ENCODE measurements around the gene SCLY. TPM values are rescaled to one million over a fixed set of nuclear protein-coding genes. Genes with fewer than 3 reads are reported as not detected.

Gene SCLY
- total RNA-seq, 3 donors from 2014 or later: 11.2 to 19.8 (median 19.5) TPM

- intact Hi-C loops (cut with DNase I, micrococcal nuclease): no loop called here
- Histone ChIP-seq H3K36me3 (ENCODE audit: low read depth) (no peaks in the 10 kb centered on the region), H3K9me3 (no peaks in the 10 kb centered on the region), H3K4me3 (no peak overlapping the region), H3K4me1 (ENCODE audit: low read depth) (no peaks in the 10 kb centered on the region)
- DNase-seq (no peak), ATAC-seq (no peak)
- no peak for TF ChIP-seq CTCF (IDR thresholded peaks at IDR 0.05)
These were observed 22.0 kb downstream of the SCLY start for GRCh38 chr2:238082827-238083226.

- intact Hi-C loops (cut with DNase I, micrococcal nuclease): no loop called here
- Histone ChIP-seq H3K4me3 (no peak overlapping the region), H3K4me1 (ENCODE audit: low read depth) (no peaks in the 10 kb centered on the region), H3K9me3 (no peaks in the 10 kb centered on the region), H3K36me3 (ENCODE audit: low read depth) (no peaks in the 10 kb centered on the region)
- no peak for TF ChIP-seq CTCF (IDR thresholded peaks at IDR 0.05)
- DNase-seq (no peak), ATAC-seq (no peak)
These were observed 23.1 kb downstream of the SCLY start for GRCh38 chr2:238083919-238084318.

- intact Hi-C loops (cut with DNase I, micrococcal nuclease): no loop called here
- no peaks in the 10 kb centered on the region for H3K36me3 ChIP-seq (ENCODE audit: low read depth)
- no peaks in the 10 kb centered on the region for H3K4me1 ChIP-seq (ENCODE audit: low read depth)
- H3K4me3 ChIP-seq: no peak overlapping the region
- no peaks in the 10 kb centered on the region for H3K9me3 ChIP-seq
- DNase-seq (no peak), ATAC-seq (no peak)
- TF ChIP-seq CTCF (IDR thresholded peaks at IDR 0.05): no peak
These were observed 24.0 kb downstream of the SCLY start for GRCh38 chr2:238084761-238085160.

GRCh38 chr2:238085899-238086298, 25.1 kb downstream of the SCLY start:
- no peaks in the 10 kb centered on the region for H3K36me3 ChIP-seq (ENCODE audit: low read depth)
- TF ChIP-seq CTCF (IDR thresholded peaks at IDR 0.05): no peak
- ATAC-seq (no peak), DNase-seq (no peak)
- H3K9me3 ChIP-seq: no peaks in the 10 kb centered on the region
- no peaks in the 10 kb centered on the region for H3K4me1 ChIP-seq (ENCODE audit: low read depth)
- intact Hi-C loops (cut with DNase I, micrococcal nuclease): no loop called here
- no peak overlapping the region for H3K4me3 ChIP-seq

GRCh38 chr2:238087211-238087610, 26.4 kb downstream of the SCLY start:
- DNase-seq: no peak
- Histone ChIP-seq H3K4me1 (ENCODE audit: low read depth) (no peaks in the 10 kb centered on the region), H3K36me3 (ENCODE audit: low read depth) (no peaks in the 10 kb centered on the region), H3K9me3 (no peaks in the 10 kb centered on the region), H3K4me3 (no peak overlapping the region)
- ATAC-seq: no peak
- intact Hi-C loops (cut with DNase I, micrococcal nuclease): no loop called here
- TF ChIP-seq CTCF (IDR thresholded peaks at IDR 0.05): no peak

- no peak for DNase-seq
- Histone ChIP-seq H3K4me3 (no peak overlapping the region), H3K9me3 (no peaks in the 10 kb centered on the region), H3K36me3 (ENCODE audit: low read depth) (no peaks in the 10 kb centered on the region), H3K4me1 (ENCODE audit: low read depth) (no peaks in the 10 kb centered on the region)
- TF ChIP-seq CTCF (IDR thresholded peaks at IDR 0.05): no peak
- intact Hi-C loops (cut with DNase I, micrococcal nuclease): no loop called here
- ATAC-seq: no peak
These were observed 30.1 kb downstream of the SCLY start for GRCh38 chr2:238090887-238091286.
